Esophagus muscularis mucosa (tissue), 4 donors: ENCODE results near the gene TNK2. TPM values are rescaled to one million over a fixed set of nuclear protein-coding genes. Genes with fewer than 3 reads are reported as not detected.
A peak's percentile ranks its signal among the peaks of the same experiment; 100 is the strongest.

ENCODE experiments used
- DNase-seq: peaks from one replicate; pipeline ENCODE4 v3.0.0-alpha.2; 2017; ENCODE audit errors: extremely low spot score
- H3K27ac ChIP-seq, 4 donors: fragments of 200-600 bp; sonication (generic); replicated peaks in 1 of 4; 1 replicate in 3 of 4; 2 replicates in 1 of 4; pipeline ENCODE4 v1.5.1; 2016 to 2019; ENCODE audit warnings: mild to moderate bottlenecking in 1 of 4
- H3K27me3 ChIP-seq, 4 donors: fragments of 200-600 bp; sonication (generic); one replicate each; pipeline versions ENCODE4 v1.5.1 to v1.6.0; 2016 to 2019
- H3K36me3 ChIP-seq, 4 donors: fragments of 200-600 bp; sonication (generic); one replicate each; pipeline ENCODE4 v1.5.1; 2016 to 2019
- H3K4me1 ChIP-seq, 4 donors: fragments of 200-600 bp; sonication (generic); one replicate each; pipeline ENCODE4 v1.5.1; 2016 to 2019
- H3K4me3 ChIP-seq, 4 donors: fragments of 200-600 bp; sonication (generic); 1 replicate in 2 of 4; 2 replicates in 2 of 4; pipeline ENCODE4 v1.5.1; 2016 to 2019; ENCODE audit warnings: mild to moderate bottlenecking in 4 of 4, moderate library complexity in 1 of 4
- H3K9me3 ChIP-seq, 4 donors: fragments of 200-600 bp; sonication (generic); 1 replicate in 3 of 4; 2 replicates in 1 of 4; pipeline ENCODE4 v1.5.1; 2016 to 2019
- CTCF ChIP-seq, 3 experiments: fragments of 200-600 bp in 2 of 3; fragments of 450-650 bp in 1 of 3; sonication (generic) in 2 of 3; IDR thresholded peaks; one replicate each; pipeline ENCODE4 v1.5.1; 2017 to 2019; ENCODE audit warnings: antibody characterized with exemption in 3 of 3, mild to moderate bottlenecking in 2 of 3, moderate library complexity in 1 of 3
- EP300 ChIP-seq: sonication (generic); formaldehyde crosslinking; IDR thresholded peaks from one replicate; pipeline ENCODE4 v1.6.1; 2017; ENCODE audit warnings: antibody characterized with exemption
- POLR2A ChIP-seq: fragments of 450-650 bp; IDR thresholded peaks from one replicate; pipeline ENCODE4 v1.6.1; 2017; ENCODE audit warnings: antibody characterized with exemption, moderate library complexity, mild to moderate bottlenecking, low read depth
- POLR2AphosphoS5 ChIP-seq, 2 donors: sonication (generic); formaldehyde crosslinking; IDR thresholded peaks; one replicate each; pipeline ENCODE4 v1.6.1; 2017; ENCODE audit warnings: antibody characterized with exemption in 2 of 2
- WGBS: methylation state at CpG from one replicate; pipeline ENCODE4 v1.1.5; 2018; 5-methylcytosine and 5-hydroxymethylcytosine counted together
- intact Hi-C: fragments of 100-400 bp; cut with DNase I; formaldehyde crosslinking; loops from one replicate; pipeline ENCODE4 v1.15.1; 2023
- total RNA-seq, 4 donors: library from RNA; depleted of rRNA; stranded (reverse); fragments of >200 nt; gene quantifications; one replicate each; pipeline versions ENCODE4 v1.1.0 to v1.2.1, GENCODE V29; 2016

The TNK2 gene
- total RNA-seq, 4 donors from 2014 or later, result 16.4 to 42.3 (median 28.3) TPM

- peaks cover 18 to 79% (median 73%) of the 10 kb centered on the region in 4 donors for H3K36me3 ChIP-seq
- no peak for TF ChIP-seq POLR2AphosphoS5 (IDR thresholded peaks at IDR 0.05)
- no peak for TF ChIP-seq EP300
- TF ChIP-seq POLR2A, result no peak
- TF ChIP-seq CTCF (IDR thresholded peaks at IDR 0.05), result no peak
- H3K4me1 ChIP-seq, result peaks cover 0 to 9% (median 6%) of the 10 kb centered on the region in 4 donors
- no peak for DNase-seq
- no peak overlapping the region for H3K27ac ChIP-seq
- no peak overlapping the region for H3K4me3 ChIP-seq
- H3K9me3 ChIP-seq, result no peaks in the 10 kb centered on the region
- intact Hi-C loops, result no loop called here
- WGBS, result 97% methylated on average over 12 of the region's 28 CpGs
- H3K27me3 ChIP-seq, result no peaks in the 10 kb centered on the region
Observed at GRCh38 chr3:195876297-195877064, 31.9 kb downstream of the TNK2 start.

GRCh38 chr3:195875482-195876236 lies 32.7 kb downstream of the TNK2 start:
- Histone ChIP-seq H3K9me3 (no peaks in the 10 kb centered on the region), H3K36me3 (peaks cover 24 to 87% (median 80%) of the 10 kb centered on the region in 4 donors), H3K27ac (no peak overlapping the region), H3K27me3 (no peaks in the 10 kb centered on the region), H3K4me3 (no peak overlapping the region), H3K4me1 (peaks cover 0 to 9% (median 6%) of the 10 kb centered on the region in 4 donors)
- WGBS, result 95% methylated on average over 26 of the region's 35 CpGs
- intact Hi-C loops, result no loop called here
- DNase-seq, result no peak
- TF ChIP-seq CTCF (IDR thresholded peaks at IDR 0.05), result no peak

GRCh38 chr3:195873971-195874370 lies 34.4 kb downstream of the TNK2 start:
- 92% methylated on average over 9 of the region's 26 CpGs for WGBS
- TF ChIP-seq POLR2A (no peak), EP300 (no peak), POLR2AphosphoS5 (IDR thresholded peaks at IDR 0.05) (no peak), CTCF (IDR thresholded peaks at IDR 0.05) (no peak)
- no peak for DNase-seq
- Histone ChIP-seq H3K9me3 (no peaks in the 10 kb centered on the region), H3K27me3 (no peaks in the 10 kb centered on the region), H3K4me1 (peaks cover 0 to 9% (median 6%) of the 10 kb centered on the region in 4 donors), H3K4me3 (no peak overlapping the region), H3K36me3 (peaks cover 20 to 91% (median 84%) of the 10 kb centered on the region in 4 donors), H3K27ac (peak overlapping the region in 1 of 4 donors; percentile 18)
- intact Hi-C loops, result no loop called here

GRCh38 chr3:195873281-195873887 lies 35.0 kb downstream of the TNK2 start:
- Histone ChIP-seq H3K4me3 (no peak overlapping the region), H3K36me3 (peaks cover 22 to 91% (median 84%) of the 10 kb centered on the region in 4 donors), H3K27ac (peak overlapping the region in 1 of 4 donors; percentile 18), H3K27me3 (no peaks in the 10 kb centered on the region), H3K4me1 (peaks cover 0 to 9% (median 6%) of the 10 kb centered on the region in 4 donors), H3K9me3 (no peaks in the 10 kb centered on the region)
- TF ChIP-seq POLR2AphosphoS5 (IDR thresholded peaks at IDR 0.05) (no peak), POLR2A (no peak)
- intact Hi-C loops, result no loop called here
- DNase-seq, result no peak
- 76% methylated on average over 36 of the region's 38 CpGs for WGBS

- WGBS, result 89% methylated on average over 16 of the region's 16 CpGs
- Histone ChIP-seq H3K4me3 (no peak overlapping the region), H3K27me3 (no peaks in the 10 kb centered on the region), H3K36me3 (peaks cover 23 to 91% (median 84%) of the 10 kb centered on the region in 4 donors), H3K27ac (no peak overlapping the region), H3K4me1 (peaks cover 0 to 9% (median 5%) of the 10 kb centered on the region in 4 donors), H3K9me3 (no peaks in the 10 kb centered on the region)
- intact Hi-C loops, result no loop called here
- DNase-seq, result no peak
- TF ChIP-seq EP300 (no peak), POLR2AphosphoS5 (IDR thresholded peaks at IDR 0.05) (no peak), POLR2A (no peak), CTCF (IDR thresholded peaks at IDR 0.05) (no peak)
Observed at GRCh38 chr3:195872800-195873199, 35.6 kb downstream of the TNK2 start.
